ENCODE measurements around the gene RALGAPB. TPM values are rescaled to one million over a fixed set of nuclear protein-coding genes. Genes with fewer than 3 reads are reported as not detected.

Gene RALGAPB
- total RNA-seq, 1 donor from 2014 or later, result 24.4 TPM

DNA sequence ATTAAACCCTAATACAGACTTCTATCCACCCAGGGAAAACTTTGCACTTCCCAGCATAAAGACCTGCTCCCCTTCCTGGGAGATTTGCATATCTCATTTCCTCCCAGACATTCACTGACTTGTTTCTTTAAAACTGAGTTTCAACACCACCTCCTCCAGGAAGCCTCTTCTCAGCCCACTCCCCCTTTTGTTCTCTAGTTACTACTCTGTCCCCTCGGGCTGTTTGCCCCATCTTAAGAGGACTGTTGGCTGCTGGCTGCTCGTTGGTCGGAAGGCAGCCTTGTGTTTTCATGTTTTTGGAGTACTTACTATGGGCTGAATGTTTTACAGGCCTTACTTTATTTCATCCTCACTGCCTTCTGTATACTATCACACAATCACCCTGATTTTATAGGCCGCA, 135.5 kb downstream of the RALGAPB start:
- DNase-seq (ENCODE audit: low read depth, low spot score), result no peak

GRCh38 chr20:38609815-38610214, 137.2 kb downstream of the RALGAPB start:
- DNase-seq (ENCODE audit: low read depth, low spot score), result no peak

- no peak for DNase-seq (ENCODE audit: low read depth, low spot score)
Observed at GRCh38 chr20:38610521-38610920, 137.9 kb downstream of the RALGAPB start.

- no peak for DNase-seq (ENCODE audit: low read depth, low spot score)
Observed at GRCh38 chr20:38612751-38613515, 140.3 kb downstream of the RALGAPB start.

- no peak for DNase-seq (ENCODE audit: low read depth, low spot score)
Observed at GRCh38 chr20:38615283-38615682, 142.6 kb downstream of the RALGAPB start.

GRCh38 chr20:38616457-38616856, 143.8 kb downstream of the RALGAPB start:
- DNase-seq (ENCODE audit: low read depth, low spot score), result no peak

DNA sequence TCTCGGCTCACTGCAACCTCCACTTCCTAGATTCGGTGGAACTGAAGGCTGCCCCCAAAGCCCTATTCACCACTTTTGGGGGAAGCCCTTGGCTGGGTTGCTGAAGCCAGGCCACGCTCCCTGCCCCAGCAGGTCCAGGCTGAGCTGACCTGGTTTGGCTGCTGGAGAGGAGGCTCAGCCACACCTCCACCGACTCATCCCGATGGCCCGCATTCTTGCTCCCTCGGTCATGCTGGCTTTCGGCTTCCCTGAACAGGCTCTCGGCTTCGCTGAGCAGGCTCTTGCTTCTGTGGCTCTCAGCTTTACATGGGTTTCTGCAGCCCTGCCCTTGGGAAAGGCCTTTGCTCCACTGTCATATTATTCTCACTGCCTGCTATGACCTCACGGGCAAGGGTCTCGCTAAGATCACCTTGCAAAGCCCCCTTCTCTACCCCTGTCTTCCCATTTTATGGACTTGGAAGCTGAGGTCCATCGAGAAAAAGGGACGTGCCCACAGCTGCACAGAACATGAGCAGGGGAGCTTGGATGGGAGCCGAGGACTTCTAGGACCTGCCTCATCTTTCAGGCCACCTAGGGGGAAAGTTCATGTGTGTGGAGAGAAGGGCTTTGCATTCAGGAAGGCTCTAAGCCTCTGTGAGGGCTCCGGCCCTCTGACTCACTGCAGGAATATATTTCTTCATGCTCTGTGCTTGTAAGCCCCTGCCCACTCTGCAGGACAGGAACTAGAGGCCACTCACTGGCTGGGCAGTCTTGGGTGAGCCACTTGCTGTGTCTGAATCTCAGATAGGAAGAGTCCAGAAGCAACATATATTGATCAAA, 144.6 kb downstream of the RALGAPB start:
- DNase-seq (ENCODE audit: low read depth, low spot score), result no peak

GRCh38 chr20:38617830-38618196, 145.2 kb downstream of the RALGAPB start:
- no peak for DNase-seq (ENCODE audit: low read depth, low spot score)

GRCh38 chr20:38620441-38620840, 147.8 kb downstream of the RALGAPB start:
- no peak for DNase-seq (ENCODE audit: low read depth, low spot score)

DNA sequence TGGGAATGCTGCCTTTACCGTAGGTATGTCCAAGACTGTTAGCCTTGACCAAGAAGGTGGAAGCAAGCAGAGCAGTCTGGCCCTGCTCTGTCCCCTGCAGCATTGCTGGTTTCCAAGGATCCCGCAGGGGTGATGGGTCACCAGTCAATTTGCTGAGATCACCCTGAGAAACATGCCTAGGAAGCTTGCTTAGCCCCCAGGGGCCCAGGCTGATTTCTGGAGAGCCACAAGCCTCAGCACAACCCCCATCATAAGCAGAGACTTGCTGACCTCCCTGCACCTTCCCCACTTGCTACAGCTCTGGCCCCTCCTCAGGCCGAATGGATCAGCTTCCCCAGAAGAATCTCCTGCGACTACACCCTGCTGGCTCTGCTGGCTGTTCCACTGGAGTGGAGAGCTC, 150.4 kb downstream of the RALGAPB start:
- no peak for DNase-seq (ENCODE audit: low read depth, low spot score)

DNA sequence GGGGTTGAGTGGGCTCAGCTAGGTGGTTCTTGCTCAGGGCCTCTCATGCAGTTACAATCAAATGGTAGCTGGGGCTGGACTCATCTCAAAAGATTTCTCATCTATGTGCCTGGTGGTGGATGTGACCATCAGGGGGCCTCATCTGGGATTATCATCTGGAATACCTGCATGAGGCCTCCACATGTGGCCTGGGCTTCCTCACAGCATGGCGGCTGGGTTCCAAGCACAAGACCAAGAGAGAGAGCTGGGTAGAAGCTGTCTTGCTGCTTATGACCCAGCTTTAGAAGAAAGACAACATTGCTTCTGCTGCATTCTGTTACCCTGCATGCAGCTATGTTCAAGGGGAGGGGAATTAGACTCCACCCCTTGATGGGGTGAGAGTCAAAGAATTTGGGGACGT, 151.4 kb downstream of the RALGAPB start:
- DNase-seq (ENCODE audit: low read depth, low spot score), result no peak

GRCh38 chr20:38625896-38626295, 153.3 kb downstream of the RALGAPB start:
- no peak for DNase-seq (ENCODE audit: low read depth, low spot score)

- DNase-seq (ENCODE audit: low read depth, low spot score), result no peak
Observed at GRCh38 chr20:38626921-38627659, 154.4 kb downstream of the RALGAPB start.

Other genes with a start within 250 kb of the RALGAPB start
- gene KIAA1755, start 212.1 kb upstream of the RALGAPB start, total RNA-seq, result 0.07 TPM in 2 replicates
- not detected in 2 replicates for gene BPI, start 168.7 kb upstream of the RALGAPB start, total RNA-seq
- 0.07 TPM in 1 of 2 replicates, not detected in the other for gene LBP, start 126.4 kb upstream of the RALGAPB start, total RNA-seq
- 12.5 and 17.6 TPM in 2 replicates for gene SNHG17, start 37.5 kb upstream of the RALGAPB start, total RNA-seq
- gene ADIG, start 108.4 kb downstream of the RALGAPB start, total RNA-seq, result not detected in 2 replicates
- gene ARHGAP40, start 129.0 kb downstream of the RALGAPB start, total RNA-seq, result 0.04 TPM in 1 of 2 replicates, not detected in the other

Data from pulmonary artery endothelial cell (primary cell).